Naive B cell (primary cell): Measurements from ENCODE around the gene JMJD1C. TPM values are rescaled to one million over a fixed set of nuclear protein-coding genes. Genes with fewer than 3 reads are reported as not detected.
"Not testable (repeated sequence)": the region's sequence is repeated elsewhere in the genome, so short reads cannot be mapped to it uniquely, and the experiment has no call there.

ENCODE experiments used
- ATAC-seq, 2 donors: fragments of 150-1000 bp; cut with Tn5 transposase; 2 replicates each; pipeline ENCODE4 v1.10.0; 2021; ENCODE audit warnings: low read depth in 2 of 2, mild to moderate bottlenecking in 2 of 2, moderate library complexity in 2 of 2
- DNase-seq: peaks from one replicate; pipeline ENCODE4 v3.0.0; 2022
- H3K27ac Mint-ChIP-seq, 6 donors: one replicate each; pipeline ENCODE4 v1.8.0; 2020 to 2022; ENCODE audit warnings: mild to moderate bottlenecking in 6 of 6, mixed read lengths in 6 of 6, moderate library complexity in 5 of 6, inconsistent platforms in 2 of 6
- H3K27me3 Mint-ChIP-seq, 3 donors: one replicate each; pipeline ENCODE4 v1.8.0; 2021 to 2022; ENCODE audit warnings: mixed read lengths in 3 of 3, mild to moderate bottlenecking in 1 of 3
- H3K36me3 Mint-ChIP-seq, 2 donors: one replicate each; pipeline ENCODE4 v1.8.0; 2020 to 2022; ENCODE audit warnings: mixed read lengths in 2 of 2, inconsistent platforms in 1 of 2, mild to moderate bottlenecking in 1 of 2
- H3K4me1 Mint-ChIP-seq, 3 donors: one replicate each; pipeline ENCODE4 v1.8.0; 2020 to 2022; ENCODE audit warnings: mixed read lengths in 3 of 3, inconsistent platforms in 1 of 3, mild to moderate bottlenecking in 1 of 3, moderate library complexity in 1 of 3
- H3K4me3 Mint-ChIP-seq, 8 donors: one replicate each; pipeline ENCODE4 v1.8.0; 2020 to 2022; ENCODE audit warnings: mild to moderate bottlenecking in 8 of 8, mixed read lengths in 8 of 8, moderate library complexity in 8 of 8, inconsistent platforms in 2 of 8
- H3K9me3 Mint-ChIP-seq, 7 donors: one replicate each; pipeline ENCODE4 v1.8.0; 2020 to 2022; ENCODE audit warnings: mixed read lengths in 7 of 7, mild to moderate bottlenecking in 5 of 7, inconsistent platforms in 2 of 7, moderate library complexity in 1 of 7
- polyA plus RNA-seq, 6 donors: library from polyadenylated mRNA; unstranded; fragments of 300-500 nt; fragmentation: Illumina TruSeq; gene quantifications; one replicate each; pipeline ENCODE4 v1.2.3, GENCODE V29; 2021; ENCODE audit warnings: low read depth in 6 of 6

The JMJD1C gene
- polyA plus RNA-seq, 6 donors from 2014 or later = 51.7 to 154 (median 124) TPM

GRCh38 chr10:63236113-63236935 lies 229.5 kb downstream of the JMJD1C start:
- H3K4me1 Mint-ChIP-seq = peaks cover 32 to 78% (median 42%) of the 10 kb centered on the region in 3 donors

GRCh38 chr10:63235136-63235535 lies 230.6 kb downstream of the JMJD1C start:
- ATAC-seq, H3K9me3 Mint-ChIP-seq, H3K36me3 Mint-ChIP-seq, H3K4me3 Mint-ChIP-seq, DNase-seq, H3K27me3 Mint-ChIP-seq, H3K27ac Mint-ChIP-seq: not testable (repeated sequence)
- H3K4me1 Mint-ChIP-seq = peaks cover 28 to 77% (median 36%) of the 10 kb centered on the region in 3 donors

More at GRCh38 chr10:63236113-63236935, 229.5 kb downstream of the JMJD1C start:
- Mint-ChIP-seq H3K36me3 (no peaks in the 10 kb centered on the region), H3K9me3 (no peaks in the 10 kb centered on the region), H3K27me3 (no peaks in the 10 kb centered on the region), H3K27ac (peak overlapping the region in 1 of 6 donors; percentile 79), H3K4me3 (no peak overlapping the region)
- ATAC-seq = peak; percentile 72 to 86
- peak; percentile 33 for DNase-seq

DNA sequence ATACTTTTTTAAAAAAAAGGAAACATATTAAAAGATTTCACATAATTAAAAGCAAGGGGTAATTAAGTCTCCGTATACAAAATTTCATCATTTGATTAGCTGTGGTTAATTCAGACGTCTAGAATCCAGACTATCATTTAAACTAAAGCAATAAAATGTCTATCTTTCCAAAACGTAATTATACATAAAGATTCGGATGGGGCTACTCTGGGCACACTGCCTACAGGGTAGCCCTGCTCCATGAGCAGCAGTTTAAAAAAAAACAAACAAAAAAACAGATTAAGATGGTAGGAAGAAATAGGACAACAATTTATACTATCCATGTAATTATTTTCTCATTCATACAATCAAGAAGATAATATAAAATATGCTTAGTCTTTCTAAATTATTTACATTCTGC lies 236.6 kb downstream of the JMJD1C start:
- peak overlapping the region in 2 of 8 donors; percentile 30 to 32 for H3K4me3 Mint-ChIP-seq
- H3K4me1 Mint-ChIP-seq = peaks cover 35 to 76% (median 41%) of the 10 kb centered on the region in 3 donors
- H3K9me3 Mint-ChIP-seq = no peaks in the 10 kb centered on the region

GRCh38 chr10:63228237-63228636 lies 237.5 kb downstream of the JMJD1C start:
- H3K27ac Mint-ChIP-seq = peak overlapping the region in 4 of 6 donors; percentile 3 to 74 (median 48)
- no peaks in the 10 kb centered on the region for H3K9me3 Mint-ChIP-seq
- DNase-seq (no peak), ATAC-seq (no peak)
- H3K4me1 Mint-ChIP-seq = peaks cover 35 to 73% (median 41%) of the 10 kb centered on the region in 3 donors
- peak overlapping the region in 1 of 8 donors; percentile 45 for H3K4me3 Mint-ChIP-seq
- H3K36me3 Mint-ChIP-seq = peaks cover 0 to 3% of the 10 kb centered on the region in 2 donors
- no peaks in the 10 kb centered on the region for H3K27me3 Mint-ChIP-seq

More for the DNA sequence above, 236.6 kb downstream of the JMJD1C start:
- H3K27ac Mint-ChIP-seq = peak overlapping the region in 1 of 6 donors; percentile 89
- no peaks in the 10 kb centered on the region for H3K27me3 Mint-ChIP-seq
- ATAC-seq = no peak
- no peak for DNase-seq
- H3K36me3 Mint-ChIP-seq = peaks cover 0 to 3% of the 10 kb centered on the region in 2 donors

DNA sequence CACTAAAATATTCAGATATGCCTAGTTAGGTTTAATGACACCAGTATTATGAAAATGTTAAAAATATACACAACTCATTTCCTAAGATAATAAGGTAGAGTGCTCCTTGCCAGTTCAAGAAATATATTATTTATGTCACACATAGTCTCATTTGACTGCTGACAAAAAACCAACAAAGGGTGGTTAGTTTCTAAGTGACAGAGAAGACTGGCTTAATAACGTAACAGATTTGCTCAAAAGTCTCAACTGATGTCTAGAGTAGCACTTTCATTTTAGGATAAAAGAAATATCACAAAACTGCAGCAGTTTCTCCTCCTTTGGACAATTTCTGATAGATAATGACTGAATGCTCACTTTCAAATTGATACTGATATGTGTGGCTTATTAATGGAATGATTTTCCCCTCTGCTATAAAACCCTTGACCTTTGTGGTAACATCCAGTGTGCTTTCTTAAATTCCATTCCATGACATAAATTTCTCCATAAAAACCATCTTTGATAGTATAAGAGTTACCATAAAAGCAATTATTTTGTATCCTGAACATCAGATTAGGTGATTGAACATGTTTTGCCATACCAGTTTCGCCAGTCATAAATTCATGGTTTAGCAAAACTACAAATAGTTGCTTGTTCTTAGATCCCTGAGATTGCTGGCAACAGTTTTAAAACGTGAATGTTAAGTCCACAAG lies 238.4 kb downstream of the JMJD1C start:
- Mint-ChIP-seq H3K36me3 (peaks cover 0 to 3% of the 10 kb centered on the region in 2 donors), H3K27ac (peak overlapping the region in 4 of 6 donors; percentile 7 to 89 (median 82)), H3K4me1 (peaks cover 35 to 75% (median 38%) of the 10 kb centered on the region in 3 donors), H3K9me3 (no peaks in the 10 kb centered on the region), H3K4me3 (peak overlapping the region in 2 of 8 donors; percentile 35 to 63), H3K27me3 (no peaks in the 10 kb centered on the region)
- DNase-seq (no peak), ATAC-seq (no peak)

DNA sequence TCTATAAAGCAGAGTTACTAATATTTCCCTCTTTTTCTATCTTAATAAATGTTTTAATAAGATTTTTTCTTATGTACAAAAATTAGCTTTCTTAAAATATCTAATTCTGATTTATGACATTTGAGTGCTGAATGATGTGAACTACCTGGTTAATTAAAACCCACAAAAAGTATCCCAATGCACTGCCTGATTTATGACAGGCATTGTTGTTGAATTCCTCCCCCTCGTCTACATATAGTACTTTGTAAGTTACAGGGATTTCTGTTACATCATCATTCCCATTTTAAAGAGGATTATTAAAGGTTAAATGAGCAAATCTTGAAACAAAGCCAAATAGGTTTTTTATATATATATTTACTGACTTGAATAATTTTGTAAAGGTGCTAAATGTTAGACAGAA lies 241.5 kb downstream of the JMJD1C start:
- Mint-ChIP-seq H3K9me3 (no peaks in the 10 kb centered on the region), H3K27ac (peak overlapping the region in 1 of 6 donors; percentile 24), H3K27me3 (no peaks in the 10 kb centered on the region), H3K4me3 (no peak overlapping the region), H3K36me3 (no peaks in the 10 kb centered on the region), H3K4me1 (peaks cover 49 to 83% (median 57%) of the 10 kb centered on the region in 3 donors)
- ATAC-seq = no peak
- DNase-seq = no peak

GRCh38 chr10:63221950-63222349 lies 243.8 kb downstream of the JMJD1C start:
- H3K9me3 Mint-ChIP-seq = no peaks in the 10 kb centered on the region
- no peak for DNase-seq
- H3K4me3 Mint-ChIP-seq = peak overlapping the region in 4 of 8 donors; percentile 29 to 59 (median 33)
- H3K36me3 Mint-ChIP-seq = no peaks in the 10 kb centered on the region
- peak overlapping the region in 5 of 6 donors; percentile 12 to 93 (median 75) for H3K27ac Mint-ChIP-seq
- peaks cover 56 to 77% (median 58%) of the 10 kb centered on the region in 3 donors for H3K4me1 Mint-ChIP-seq
- ATAC-seq = no peak
- H3K27me3 Mint-ChIP-seq = no peaks in the 10 kb centered on the region

GRCh38 chr10:63219749-63220148 lies 246.0 kb downstream of the JMJD1C start:
- Mint-ChIP-seq H3K4me3 (peak overlapping the region in 4 of 8 donors; percentile 5 to 34 (median 17)), H3K27me3 (no peaks in the 10 kb centered on the region), H3K36me3 (peaks cover 4 to 8% of the 10 kb centered on the region in 2 donors), H3K4me1 (peaks cover 49 to 64% (median 49%) of the 10 kb centered on the region in 3 donors), H3K9me3 (no peaks in the 10 kb centered on the region), H3K27ac (peak overlapping the region in 4 of 6 donors; percentile 3 to 52 (median 16))
- no peak for DNase-seq
- ATAC-seq = peak; percentile 59 to 63

DNA sequence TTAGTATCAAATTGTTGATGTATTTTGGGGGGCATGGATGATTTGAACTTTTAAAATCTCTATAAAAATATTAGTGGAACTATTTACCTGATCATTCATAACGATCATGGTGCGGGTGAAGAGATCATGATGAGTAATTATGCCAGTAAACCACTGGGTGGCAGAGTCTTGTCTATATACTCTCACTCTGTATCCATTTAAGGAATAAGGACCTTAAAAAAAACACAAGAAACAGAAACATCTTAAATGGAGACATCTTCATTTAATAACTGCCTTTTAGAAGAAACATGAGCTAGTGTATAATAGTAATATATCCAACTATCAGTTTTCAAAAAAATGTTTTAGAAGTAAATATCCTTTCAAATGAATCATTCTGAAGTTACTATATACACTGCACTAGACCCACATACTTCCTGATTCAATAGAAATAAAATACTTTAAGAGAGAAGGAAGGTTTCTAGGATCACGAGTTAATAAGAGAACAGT lies 248.6 kb downstream of the JMJD1C start:
- H3K9me3 Mint-ChIP-seq = no peaks in the 10 kb centered on the region
- peaks cover 45 to 61% (median 57%) of the 10 kb centered on the region in 3 donors for H3K4me1 Mint-ChIP-seq
- ATAC-seq (peak; percentile 74 to 83), DNase-seq (peak; percentile 51)
- peak overlapping the region in 5 of 6 donors; percentile 22 to 64 (median 47) for H3K27ac Mint-ChIP-seq
- H3K27me3 Mint-ChIP-seq = no peaks in the 10 kb centered on the region
- H3K36me3 Mint-ChIP-seq = peaks cover 7 to 16% of the 10 kb centered on the region in 2 donors
- peak overlapping the region in 2 of 8 donors; percentile 12 to 42 for H3K4me3 Mint-ChIP-seq

- peaks cover 0 to 3% (median 0%) of the 10 kb centered on the region in 7 donors for H3K9me3 Mint-ChIP-seq
- ATAC-seq (no peak), DNase-seq (no peak)
- peak overlapping the region in 4 of 6 donors; percentile 12 to 75 (median 54) for H3K27ac Mint-ChIP-seq
- no peaks in the 10 kb centered on the region for H3K27me3 Mint-ChIP-seq
- peaks cover 37 to 48% (median 45%) of the 10 kb centered on the region in 3 donors for H3K4me1 Mint-ChIP-seq
- peaks cover 15 to 23% of the 10 kb centered on the region in 2 donors for H3K36me3 Mint-ChIP-seq
- H3K4me3 Mint-ChIP-seq = no peak overlapping the region
Observed at GRCh38 chr10:63214571-63214970, 251.2 kb downstream of the JMJD1C start.

DNA sequence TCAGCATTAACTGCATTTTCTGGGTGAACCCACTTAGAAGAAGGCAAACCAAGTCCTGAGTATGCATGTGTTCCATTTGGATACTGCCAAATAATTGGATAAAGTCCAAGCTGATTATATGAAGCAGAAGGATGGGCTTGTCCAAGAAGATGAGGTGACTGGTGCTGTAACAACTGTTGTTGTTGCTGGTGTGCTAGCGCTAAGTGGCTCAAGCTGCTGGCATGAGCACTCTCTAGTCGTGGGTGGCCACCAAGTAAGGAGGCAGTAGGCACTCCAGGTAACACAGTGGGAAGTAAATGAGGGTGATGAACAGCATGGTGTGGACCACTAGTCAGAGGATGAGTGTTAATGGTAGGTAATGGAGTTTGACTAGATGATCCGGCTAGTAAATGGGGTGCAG lies 252.3 kb downstream of the JMJD1C start:
- Mint-ChIP-seq H3K9me3 (peaks cover 0 to 3% (median 0%) of the 10 kb centered on the region in 7 donors), H3K36me3 (peaks cover 15 to 23% of the 10 kb centered on the region in 2 donors), H3K27ac (peak overlapping the region in 4 of 6 donors; percentile 3 to 78 (median 30)), H3K27me3 (no peaks in the 10 kb centered on the region), H3K4me1 (peaks cover 30 to 42% (median 42%) of the 10 kb centered on the region in 3 donors), H3K4me3 (no peak overlapping the region)
- DNase-seq (no peak), ATAC-seq (no peak)

DNA sequence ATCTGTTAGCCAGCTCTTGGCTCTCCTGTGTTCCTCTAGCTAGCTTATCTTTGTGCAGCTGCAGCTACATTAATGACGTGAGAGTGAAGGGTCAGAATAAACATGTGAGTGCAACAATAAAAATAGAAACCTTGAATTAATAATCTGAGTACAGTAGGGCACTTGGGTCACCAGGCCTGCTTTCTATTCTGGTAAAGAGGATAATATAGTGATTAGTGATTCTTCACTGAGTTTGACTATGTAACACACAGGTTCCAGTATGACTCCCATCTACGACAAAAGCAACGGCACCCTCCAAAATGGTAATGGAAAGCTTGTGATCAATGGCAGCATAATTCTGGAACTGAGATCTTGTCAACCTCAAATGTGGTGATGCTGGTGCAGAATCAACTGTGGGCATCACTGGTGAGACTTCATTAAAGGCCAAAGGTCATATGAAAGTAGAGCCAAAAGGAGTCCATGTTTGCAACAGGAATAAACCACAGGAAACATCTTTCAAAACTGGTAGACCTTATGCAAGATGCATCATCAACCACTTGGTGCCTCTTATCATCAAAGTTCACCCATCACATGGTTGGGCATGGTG lies 255.1 kb downstream of the JMJD1C start:
- Mint-ChIP-seq H3K4me1 (peaks cover 36 to 46% (median 45%) of the 10 kb centered on the region in 3 donors), H3K4me3 (no peak overlapping the region), H3K36me3 (peaks cover 33 to 38% of the 10 kb centered on the region in 2 donors), H3K9me3 (peaks cover 0 to 3% (median 0%) of the 10 kb centered on the region in 7 donors), H3K27ac (peak overlapping the region in 1 of 6 donors; percentile 47), H3K27me3 (no peaks in the 10 kb centered on the region)
- DNase-seq (no peak), ATAC-seq (no peak)

DNA sequence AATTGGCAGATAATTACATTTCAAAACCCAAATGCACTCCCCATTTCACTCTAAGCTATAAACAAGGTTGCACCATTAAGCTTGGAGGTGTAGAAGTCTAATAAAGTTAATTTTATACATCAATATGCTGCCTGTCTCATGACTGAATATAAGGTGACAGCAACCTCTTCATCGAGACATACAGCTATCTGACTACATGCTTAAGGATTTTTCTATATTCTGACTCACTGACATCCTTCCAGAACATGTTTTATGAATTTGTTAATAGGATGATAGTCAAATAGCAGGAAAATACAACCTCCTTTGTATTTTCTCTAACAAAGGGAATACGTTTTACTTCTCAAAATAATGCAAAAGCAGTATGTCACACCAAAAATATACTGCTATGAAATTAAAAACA lies 256.1 kb downstream of the JMJD1C start:
- H3K27ac Mint-ChIP-seq = no peak overlapping the region
- H3K9me3 Mint-ChIP-seq = peaks cover 0 to 3% (median 0%) of the 10 kb centered on the region in 7 donors
- H3K4me3 Mint-ChIP-seq = no peak overlapping the region
- peaks cover 38 to 53% (median 50%) of the 10 kb centered on the region in 3 donors for H3K4me1 Mint-ChIP-seq
- H3K27me3 Mint-ChIP-seq = no peaks in the 10 kb centered on the region
- DNase-seq = no peak
- H3K36me3 Mint-ChIP-seq = peaks cover 30 to 33% of the 10 kb centered on the region in 2 donors
- no peak for ATAC-seq
